SK-N-SH (cell line): ENCODE data around the gene MAP4K1. TPM values are rescaled to one million over a fixed set of nuclear protein-coding genes. Genes with fewer than 3 reads are reported as not detected.

Source experiments
- CTCF ChIA-PET: fragments of 300-600, 350-600 bp; formaldehyde crosslinking; extraction: SDS; loops from one replicate; lab custom pipeline; 2021; lab: Yijun Ruan, JAX
- POLR2A ChIA-PET: fragments of 350-600 bp; sonication (Branson Sonifier 250); formaldehyde crosslinking; extraction: SDS; loops from one replicate; lab custom pipeline; 2020; ENCODE audit warnings: antibody characterized with exemption, inconsistent platforms; lab: Yijun Ruan, JAX
- DNase-seq: peaks from one replicate; pipeline ENCODE4 v3.0.0; 2012
- H2AFZ ChIP-seq: fragments of 200-600 bp; sonication (generic); 2 replicates; pipeline ENCODE4 v1.8.1; 2016; ENCODE audit warnings: antibody characterized with exemption, mild to moderate bottlenecking, low read depth
- H3F3A ChIP-seq: fragments of 200-600 bp; sonication (generic); replicated peaks from 2 replicates; pipeline ENCODE3; 2016; ENCODE audit warnings: antibody characterized with exemption, mild to moderate bottlenecking; ENCODE audit not compliant: insufficient read depth
- H3K27ac ChIP-seq, 2 experiments: fragments of 200-500 bp in 1 of 2; fragments of 200-600 bp in 1 of 2; sonication (Bioruptor generic) in 1 of 2; sonication (generic), shearing (Covaris generic) in 1 of 2; 2 replicates each; pipeline versions ENCODE4 v1.5.1 to v1.6.1; 2014 to 2016; ENCODE audit warnings: low read depth in 2 of 2, inconsistent platforms in 1 of 2, low read length in 1 of 2, mild to moderate bottlenecking in 1 of 2, mixed read lengths in 1 of 2
- H3K27me3 ChIP-seq: fragments of 200-600 bp; sonication (generic), shearing (Covaris generic); 2 replicates; pipeline ENCODE4 v1.6.1; 2016; ENCODE audit warnings: mixed run types; ENCODE audit not compliant: insufficient read depth
- H3K36me3 ChIP-seq, 2 experiments: fragments of 200-500 bp in 1 of 2; fragments of 200-600 bp in 1 of 2; sonication (Bioruptor generic) in 1 of 2; sonication (generic) in 1 of 2; replicated peaks in 1 of 2; 2 replicates each; pipeline versions ENCODE3 to v1.5.1; 2014 to 2016; ENCODE audit warnings: low read length in 1 of 2, mild to moderate bottlenecking in 1 of 2; ENCODE audit not compliant: insufficient read depth in 2 of 2, control insufficient read depth in 1 of 2
- H3K4me1 ChIP-seq, 2 experiments: fragments of 200-500 bp in 1 of 2; fragments of 200-600 bp in 1 of 2; sonication (Bioruptor generic) in 1 of 2; sonication (generic), shearing (Covaris generic) in 1 of 2; 2 replicates each; pipeline versions ENCODE4 v1.5.1 to v1.6.1; 2014 to 2016; ENCODE audit warnings: low read depth in 1 of 2, low read length in 1 of 2, mixed run types in 1 of 2; ENCODE audit not compliant: insufficient read depth in 2 of 2, control insufficient read depth in 1 of 2
- H3K4me2 ChIP-seq: fragments of 200-600 bp; sonication (generic), shearing (Covaris generic); 2 replicates; pipeline ENCODE4 v1.6.1; 2017; ENCODE audit warnings: mixed run types
- H3K4me3 ChIP-seq, 2 experiments: fragments of 200-500 bp in 1 of 2; fragments of 200-600 bp in 1 of 2; sonication (Bioruptor generic) in 1 of 2; sonication (generic), shearing (Covaris generic) in 1 of 2; 2 replicates each; pipeline versions ENCODE4 v1.5.1 to v1.8.1; 2014 to 2016; ENCODE audit warnings: low read depth in 2 of 2, inconsistent platforms in 1 of 2, low read length in 1 of 2, mild to moderate bottlenecking in 1 of 2, mixed read lengths in 1 of 2, moderate library complexity in 1 of 2
- H3K79me2 ChIP-seq: fragments of 200-600 bp; sonication (generic); 2 replicates; pipeline ENCODE4 v1.8.1; 2017; ENCODE audit warnings: mild to moderate bottlenecking; ENCODE audit not compliant: insufficient read depth
- H3K9ac ChIP-seq: fragments of 200-600 bp; sonication (generic); 2 replicates; pipeline ENCODE4 v1.6.1; 2017; ENCODE audit warnings: mixed run types
- H3K9me2 ChIP-seq: fragments of 200-600 bp; sonication (generic); 2 replicates; pipeline ENCODE4 v1.6.1; 2017; ENCODE audit warnings: mixed run types
- H3K9me3 ChIP-seq: fragments of 200-600 bp; sonication (generic); 2 replicates; pipeline ENCODE4 v1.6.1; 2017; ENCODE audit warnings: mixed run types, mild to moderate bottlenecking, moderate library complexity
- H4K20me1 ChIP-seq: fragments of 200-600 bp; sonication (generic); 2 replicates; pipeline ENCODE4 v1.6.1; 2017; ENCODE audit warnings: mild to moderate bottlenecking, mixed run types; ENCODE audit not compliant: insufficient read depth
- CHD2 ChIP-seq: fragments of 150-350 bp; IDR thresholded peaks from 2 replicates; pipeline ENCODE4 v1.6.1; 2018; ENCODE audit warnings: low read length; ENCODE audit not compliant: partially characterized antibody
- EP300 ChIP-seq, 2 experiments: IDR thresholded peaks; 2 replicates each; pipeline versions ENCODE4 v1.4.0 to v1.6.1; 2012; ENCODE audit warnings: borderline replicate concordance in 1 of 2, low read depth in 1 of 2, low read length in 1 of 2
- EZH2phosphoT487 ChIP-seq: fragments of 200-600 bp; sonication (generic); IDR thresholded peaks from 2 replicates; pipeline ENCODE4 v1.6.1; 2017; ENCODE audit warnings: low read depth, mixed run types, mild to moderate bottlenecking, antibody characterized with exemption, moderate library complexity, borderline replicate concordance
- FOXJ3 ChIP-seq: sonication (generic); formaldehyde crosslinking; IDR thresholded peaks from 2 replicates; pipeline ENCODE4 v1.5.1; 2020; ENCODE audit warnings: mild to moderate bottlenecking, missing genetic modification reagents
- FOXM1 ChIP-seq: IDR thresholded peaks from 2 replicates; pipeline ENCODE4 v1.4.0; 2012; ENCODE audit warnings: low read depth, mild to moderate bottlenecking
- GABPA ChIP-seq: IDR thresholded peaks from 2 replicates; pipeline ENCODE4 v1.4.0; 2012; ENCODE audit warnings: low read depth, mild to moderate bottlenecking
- GATA2 ChIP-seq: sonication (generic); formaldehyde crosslinking; IDR thresholded peaks from 2 replicates; pipeline ENCODE4 v1.5.0; 2020; ENCODE audit warnings: mild to moderate bottlenecking, missing genetic modification reagents
- JUND ChIP-seq: IDR thresholded peaks from 2 replicates; pipeline ENCODE4 v1.4.0; 2012
- MAX ChIP-seq: IDR thresholded peaks from 2 replicates; pipeline ENCODE4 v1.4.0; 2012; ENCODE audit warnings: low read depth
- NFIC ChIP-seq: IDR thresholded peaks from 2 replicates; pipeline ENCODE4 v1.4.0; 2012; ENCODE audit warnings: borderline replicate concordance
- NRF1 ChIP-seq: IDR thresholded peaks from 2 replicates; pipeline ENCODE4 v1.6.1; 2012; ENCODE audit warnings: low read depth, mild to moderate bottlenecking, low read length
- POLR2AphosphoS5 ChIP-seq: IDR thresholded peaks from 2 replicates; pipeline ENCODE4 v1.6.1; 2012; ENCODE audit warnings: low read depth, low read length
- RAD21 ChIP-seq: IDR thresholded peaks from 2 replicates; pipeline ENCODE4 v1.6.1; 2012; ENCODE audit warnings: mild to moderate bottlenecking, low read length
- RCOR1 ChIP-seq: fragments of 150-350 bp; IDR thresholded peaks from 2 replicates; pipeline ENCODE4 v1.6.1; 2017; ENCODE audit warnings: antibody characterized with exemption, low read length
- RFX5 ChIP-seq: IDR thresholded peaks from 2 replicates; pipeline ENCODE4 v1.6.1; 2012; ENCODE audit warnings: mild to moderate bottlenecking, improper control_type of control experiment, low read length
- RXRA ChIP-seq: IDR thresholded peaks from 2 replicates; pipeline ENCODE4 v1.4.0; 2012; ENCODE audit warnings: low read depth, mild to moderate bottlenecking, borderline replicate concordance
- TAF1 ChIP-seq: IDR thresholded peaks from 2 replicates; pipeline ENCODE4 v1.6.1; 2012; ENCODE audit warnings: low read depth, mild to moderate bottlenecking, low read length, moderate library complexity, borderline replicate concordance
- TEAD4 ChIP-seq: IDR thresholded peaks from 2 replicates; pipeline ENCODE4 v1.4.0; 2012; ENCODE audit warnings: mild to moderate bottlenecking, borderline replicate concordance; ENCODE audit not compliant: insufficient read depth
- YY1 ChIP-seq: IDR thresholded peaks from 2 replicates; pipeline ENCODE4 v1.4.0; 2012; ENCODE audit warnings: low read depth, mild to moderate bottlenecking
- ZBTB33 ChIP-seq: IDR thresholded peaks from 2 replicates; pipeline ENCODE4 v1.4.0; 2012; ENCODE audit warnings: low read depth, borderline replicate concordance
- WGBS: methylation state at CpG from one replicate; pipeline ENCODE4 v1.1.6; 2017; ENCODE audit warnings: low lambda C conversion rate; 5-methylcytosine and 5-hydroxymethylcytosine counted together
- polyA plus RNA-seq, 3 experiments: library from polyadenylated mRNA; depleted of rRNA; stranded (reverse); fragments of >200 nt; gene quantifications; 2 replicates each; pipeline ENCODE4 v1.2.3, GENCODE V29; 2012
- TF ChIP-seq, protein P1 (sequence below): IDR thresholded peaks from 2 replicates; pipeline ENCODE4 v1.4.0; 2012; ENCODE audit warnings: low read depth, borderline replicate concordance
- TF ChIP-seq, protein P2 (sequence below): fragments of 150-350 bp; IDR thresholded peaks from 2 replicates; pipeline ENCODE4 v1.6.1; 2016; ENCODE audit warnings: mild to moderate bottlenecking, low read depth, low read length
- TF ChIP-seq, protein P3 (sequence below): fragments of 150-350 bp; IDR thresholded peaks from 2 replicates; pipeline ENCODE4 v1.6.1; 2017; ENCODE audit warnings: antibody characterized with exemption, low read length, low read depth, borderline replicate concordance

MAP4K1 gene
- polyA plus RNA-seq, 1 of the 3 experiments (the other 2 are of a cell fraction), result 0.31 TPM

- CTCF ChIA-PET, result interaction anchor here (2.4 kb wide), 1 partner anchor 10 kb away, joined by 14 read pairs; no protein-coding TSS in a partner anchor
- H3K36me3 ChIP-seq, result peaks cover 31 to 52% of the 10 kb centered on the region in 2 experiments
Observed at GRCh38 chr19:38624822-38625221, 7.1 kb upstream of the MAP4K1 start.

DNA sequence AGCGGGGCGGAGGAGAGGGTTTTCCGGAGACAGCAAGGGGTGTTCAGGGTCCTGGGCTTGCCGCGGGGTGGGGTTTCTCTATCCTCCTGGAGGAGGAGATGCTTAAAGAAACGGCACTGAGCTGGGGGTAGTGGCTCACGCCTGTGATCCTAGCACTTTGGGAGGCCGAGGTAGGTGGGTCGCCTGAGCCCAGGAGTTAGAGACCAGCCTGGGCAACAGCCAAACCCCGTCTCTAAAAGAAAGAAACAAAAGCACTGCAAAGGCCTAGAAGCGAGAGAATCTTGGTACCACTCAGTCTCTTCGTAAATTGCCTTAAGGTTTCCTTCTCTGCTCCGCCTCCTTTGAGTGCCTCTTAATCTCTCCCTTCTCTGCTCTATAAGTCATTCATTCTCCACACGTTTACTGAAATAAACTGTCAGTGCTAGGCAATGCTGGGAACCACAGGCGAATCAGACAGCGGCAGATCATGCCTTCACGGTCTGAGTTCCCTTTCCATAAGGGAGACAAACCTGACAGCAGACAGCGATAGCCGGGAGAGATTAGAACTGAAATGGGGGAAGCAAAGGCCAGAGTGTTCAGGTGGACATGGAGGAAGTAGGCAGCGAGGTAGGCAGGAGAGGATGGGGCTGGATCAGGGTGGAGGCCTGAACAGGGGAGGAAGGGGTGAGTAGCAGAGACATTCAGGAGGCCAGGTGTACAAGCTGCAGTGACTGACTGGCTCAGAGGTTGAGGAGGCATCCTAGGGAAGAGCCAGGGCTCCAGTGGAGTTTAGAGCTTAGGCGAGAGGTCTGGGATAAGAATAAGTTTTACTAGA lies 1.8 kb upstream of the MAP4K1 start:
- Histone ChIP-seq H3K9me2 (no peaks in the 10 kb centered on the region), H3K9ac (peak overlapping the region; percentile 90), H3K27ac (peak overlapping the region; percentile 63 to 76; a peak in 3 of 4 replicates), H3K4me3 (peak overlapping the region; percentile 94 to 97), H3K79me2 (peaks cover 31% of the 10 kb centered on the region), H3K4me2 (peak overlapping the region; percentile 92), H3K27me3 (no peaks in the 10 kb centered on the region), H3K4me1 (peaks cover 0 to 18% of the 10 kb centered on the region in 2 experiments; a peak in 1 of 4 replicates), H4K20me1 (no peaks in the 10 kb centered on the region), H2AFZ (peak overlapping the region; percentile 73), H3K36me3 (peaks cover 23 to 24% of the 10 kb centered on the region in 2 experiments), H3K9me3 (no peaks in the 10 kb centered on the region), H3F3A (no peaks in the 10 kb centered on the region)
- WGBS, result 3% methylated on average over 21 of the region's 21 CpGs
- CTCF ChIA-PET, result interaction anchor here (1.3 to 2.5 kb wide), 5 partner anchors 15 to 217 kb away, joined by 3 to 13 read pairs (median 9); partner anchors contain the start of gene FAM98C
- no peak for DNase-seq
- POLR2A ChIA-PET, result interaction anchor here (0.5 to 1.5 kb wide), 10 partner anchors 12 to 245 kb away, joined by 3 to 6 read pairs (median 4); partner anchors contain the start of genes ACTN4, FAM98C and PSMD8
- TF ChIP-seq, protein P1, sequence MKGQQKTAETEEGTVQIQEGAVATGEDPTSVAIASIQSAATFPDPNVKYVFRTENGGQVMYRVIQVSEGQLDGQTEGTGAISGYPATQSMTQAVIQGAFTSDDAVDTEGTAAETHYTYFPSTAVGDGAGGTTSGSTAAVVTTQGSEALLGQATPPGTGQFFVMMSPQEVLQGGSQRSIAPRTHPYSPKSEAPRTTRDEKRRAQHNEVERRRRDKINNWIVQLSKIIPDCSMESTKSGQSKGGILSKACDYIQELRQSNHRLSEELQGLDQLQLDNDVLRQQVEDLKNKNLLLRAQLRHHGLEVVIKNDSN, result no peak
- TF ChIP-seq, protein P2, sequence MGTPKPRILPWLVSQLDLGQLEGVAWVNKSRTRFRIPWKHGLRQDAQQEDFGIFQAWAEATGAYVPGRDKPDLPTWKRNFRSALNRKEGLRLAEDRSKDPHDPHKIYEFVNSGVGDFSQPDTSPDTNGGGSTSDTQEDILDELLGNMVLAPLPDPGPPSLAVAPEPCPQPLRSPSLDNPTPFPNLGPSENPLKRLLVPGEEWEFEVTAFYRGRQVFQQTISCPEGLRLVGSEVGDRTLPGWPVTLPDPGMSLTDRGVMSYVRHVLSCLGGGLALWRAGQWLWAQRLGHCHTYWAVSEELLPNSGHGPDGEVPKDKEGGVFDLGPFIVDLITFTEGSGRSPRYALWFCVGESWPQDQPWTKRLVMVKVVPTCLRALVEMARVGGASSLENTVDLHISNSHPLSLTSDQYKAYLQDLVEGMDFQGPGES, result no peak
- TF ChIP-seq YY1 (no peak), GATA2 (CRISPR knock-in tag) (no peak), NRF1 (no peak), TAF1 (no peak), TEAD4 (no peak), ZBTB33 (no peak), POLR2AphosphoS5 (no peak), GABPA (no peak), EZH2phosphoT487 (no peak)
- TF ChIP-seq, protein P3, sequence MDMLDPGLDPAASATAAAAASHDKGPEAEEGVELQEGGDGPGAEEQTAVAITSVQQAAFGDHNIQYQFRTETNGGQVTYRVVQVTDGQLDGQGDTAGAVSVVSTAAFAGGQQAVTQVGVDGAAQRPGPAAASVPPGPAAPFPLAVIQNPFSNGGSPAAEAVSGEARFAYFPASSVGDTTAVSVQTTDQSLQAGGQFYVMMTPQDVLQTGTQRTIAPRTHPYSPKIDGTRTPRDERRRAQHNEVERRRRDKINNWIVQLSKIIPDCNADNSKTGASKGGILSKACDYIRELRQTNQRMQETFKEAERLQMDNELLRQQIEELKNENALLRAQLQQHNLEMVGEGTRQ, result no peak

More at GRCh38 chr19:38624822-38625221, 7.1 kb upstream of the MAP4K1 start:
- TF ChIP-seq EP300 (IDR thresholded peaks at IDR 0.05; ENCODE audit: borderline replicate concordance in 1 of 2, low read depth in 1 of 2, low read length in 1 of 2) (no peak), YY1 (no peak), FOXM1 (no peak), POLR2AphosphoS5 (no peak), FOXJ3 (CRISPR knock-in tag) (no peak), RCOR1 (no peak), CHD2 (no peak), JUND (no peak), NFIC (no peak), NRF1 (no peak), RXRA (no peak), MAX (no peak), RAD21 (no peak), RFX5 (no peak)
- TF ChIP-seq, protein P1, result no peak
- DNase-seq, result no peak
- H3K4me2 ChIP-seq, result no peak overlapping the region
- no peaks in the 10 kb centered on the region for H3F3A ChIP-seq
- H2AFZ ChIP-seq, result no peak overlapping the region
- peaks cover 21% of the 10 kb centered on the region for H3K79me2 ChIP-seq
- no peak overlapping the region for H3K9ac ChIP-seq
- H3K4me1 ChIP-seq, result peaks cover 0 to 6% of the 10 kb centered on the region in 2 experiments; a peak in 1 of 4 replicates
- H3K27ac ChIP-seq, result no peak overlapping the region
- WGBS, result 97% methylated on average over 3 of the region's 3 CpGs
- no peaks in the 10 kb centered on the region for H3K9me2 ChIP-seq
- POLR2A ChIA-PET, result no interaction called here
- no peaks in the 10 kb centered on the region for H3K27me3 ChIP-seq
- H3K4me3 ChIP-seq, result no peak overlapping the region
- H4K20me1 ChIP-seq, result no peaks in the 10 kb centered on the region
- H3K9me3 ChIP-seq, result no peaks in the 10 kb centered on the region
